WTC11 (cell line): ENCODE results near the gene SLC24A4. TPM values are rescaled to one million over a fixed set of nuclear protein-coding genes. Genes with fewer than 3 reads are reported as not detected.

Experiments
- ATAC-seq: fragments of 200-7000 bp; cut with Tn5 transposase; 2 replicates; pipeline ENCODE4 v1.10.0; 2021; ENCODE audit warnings: mild to moderate bottlenecking, moderate library complexity
- CTCF ChIA-PET: fragments of 300-600 bp; sonication (Branson Sonifier 250); formaldehyde crosslinking; loops from one replicate; lab custom pipeline; 2021; ENCODE audit warnings: antibody characterized with exemption; lab: Charles Lee
- POLR2A ChIA-PET: fragments of 350-600 bp; sonication (Branson Sonifier 250); formaldehyde crosslinking; loops from one replicate; lab custom pipeline; 2021; ENCODE audit warnings: antibody characterized with exemption; lab: Charles Lee
- DNase-seq: peaks from one replicate; pipeline ENCODE4 v3.0.0; 2021; ENCODE audit warnings: low spot score
- H3K27ac Mint-ChIP-seq: 2 replicates; pipeline ENCODE4 v1.8.0; 2021; ENCODE audit warnings: mixed read lengths
- H3K27me3 Mint-ChIP-seq: 2 replicates; pipeline ENCODE4 v1.8.0; 2021; ENCODE audit warnings: low read depth, mild to moderate bottlenecking, moderate library complexity, mixed read lengths
- H3K36me3 Mint-ChIP-seq: 2 replicates; pipeline ENCODE4 v1.8.0; 2021; ENCODE audit warnings: mixed read lengths
- H3K4me1 Mint-ChIP-seq: 2 replicates; pipeline ENCODE4 v1.8.0; 2022; ENCODE audit warnings: mixed read lengths
- H3K4me3 Mint-ChIP-seq: 2 replicates; pipeline ENCODE4 v1.8.0; 2021; ENCODE audit warnings: mild to moderate bottlenecking, moderate library complexity, mixed read lengths
- H3K9me3 Mint-ChIP-seq: 2 replicates; pipeline ENCODE4 v1.8.0; 2021; ENCODE audit warnings: mixed read lengths
- CREB1 ChIP-seq: sonication (generic); formaldehyde crosslinking; IDR thresholded peaks from 2 replicates; pipeline ENCODE4 v1.8.0; 2023; ENCODE audit warnings: mild to moderate bottlenecking, missing genetic modification reagents
- FOXJ3 ChIP-seq: sonication (generic); formaldehyde crosslinking; IDR thresholded peaks from 2 replicates; pipeline ENCODE4 v1.9.0; 2021; ENCODE audit warnings: missing genetic modification reagents, mild to moderate bottlenecking, borderline replicate concordance
- FOXK1 ChIP-seq: sonication (generic); formaldehyde crosslinking; IDR thresholded peaks from 2 replicates; pipeline ENCODE4 v1.8.0; 2022; ENCODE audit warnings: mild to moderate bottlenecking, moderate library complexity, missing genetic modification reagents
- KAT7 ChIP-seq: sonication (generic); formaldehyde crosslinking; IDR thresholded peaks from 2 replicates; pipeline ENCODE4 v1.8.1; 2023; ENCODE audit warnings: missing genetic modification reagents, mild to moderate bottlenecking, borderline replicate concordance
- MXD4 ChIP-seq: fragments of 250-450 bp; sonication (Bioruptor Pico); IDR thresholded peaks from 2 replicates; pipeline ENCODE4 v1.8.0; 2021; ENCODE audit warnings: mild to moderate bottlenecking, moderate library complexity, borderline replicate concordance
- NFATC4 ChIP-seq: fragments of 250-450 bp; sonication (Bioruptor Pico); IDR thresholded peaks from 2 replicates; pipeline ENCODE4 v1.9.0; 2021; ENCODE audit warnings: mild to moderate bottlenecking
- NR1H2 ChIP-seq: sonication (generic); formaldehyde crosslinking; IDR thresholded peaks from 2 replicates; pipeline ENCODE4 v1.9.0; 2021; ENCODE audit warnings: mild to moderate bottlenecking, moderate library complexity, missing genetic modification reagents
- RELA ChIP-seq: sonication (generic); formaldehyde crosslinking; IDR thresholded peaks from 2 replicates; pipeline ENCODE4 v1.8.1; 2022; ENCODE audit warnings: missing genetic modification reagents, mild to moderate bottlenecking, borderline replicate concordance
- SMAD4 ChIP-seq: sonication (generic); formaldehyde crosslinking; IDR thresholded peaks from 2 replicates; pipeline ENCODE4 v1.8.0; 2022; ENCODE audit warnings: mild to moderate bottlenecking, missing genetic modification reagents
- SP1 ChIP-seq: sonication (generic); formaldehyde crosslinking; conservative IDR thresholded peaks from 2 replicates; pipeline ENCODE4 v1.8.1; 2022; ENCODE audit warnings: missing genetic modification reagents
- TEAD1 ChIP-seq: sonication (generic); formaldehyde crosslinking; IDR thresholded peaks from 2 replicates; pipeline ENCODE4 v1.8.0; 2022; ENCODE audit warnings: mild to moderate bottlenecking, missing genetic modification reagents
- TP53 ChIP-seq: sonication (generic); formaldehyde crosslinking; IDR thresholded peaks from 2 replicates; pipeline ENCODE4 v1.8.1; 2023; ENCODE audit warnings: mild to moderate bottlenecking, missing genetic modification reagents
- ZBTB21 ChIP-seq: sonication (generic); formaldehyde crosslinking; IDR thresholded peaks from 2 replicates; pipeline ENCODE4 v1.8.1; 2023; ENCODE audit warnings: mild to moderate bottlenecking, missing genetic modification reagents, borderline replicate concordance
- ZNF317 ChIP-seq: sonication (generic); formaldehyde crosslinking; IDR thresholded peaks from 2 replicates; pipeline ENCODE4 v1.8.1; 2023; ENCODE audit warnings: low read depth, mild to moderate bottlenecking, moderate library complexity, missing genetic modification reagents, borderline replicate concordance
- total RNA-seq: library from RNA; stranded (reverse); gene quantifications from 3 replicates; pipeline ENCODE4 v1.2.3, GENCODE V29; 2021
- TF ChIP-seq, protein P1 (sequence below): sonication (generic); formaldehyde crosslinking; IDR thresholded peaks from 2 replicates; pipeline ENCODE4 v1.8.1; 2023; ENCODE audit warnings: mild to moderate bottlenecking, moderate library complexity, missing genetic modification reagents
- TF ChIP-seq, protein P2 (sequence below): sonication (generic); formaldehyde crosslinking; IDR thresholded peaks from 2 replicates; pipeline ENCODE4 v1.8.1; 2022; ENCODE audit warnings: mild to moderate bottlenecking, moderate library complexity, missing genetic modification reagents
- TF ChIP-seq, protein P3 (sequence below): fragments of 250-450 bp; sonication (Bioruptor Pico); IDR thresholded peaks from 2 replicates; pipeline ENCODE4 v1.9.0; 2021; ENCODE audit warnings: mild to moderate bottlenecking
- TF ChIP-seq, protein P4 (sequence below): fragments of 250-450 bp; sonication (Bioruptor Pico); IDR thresholded peaks from 2 replicates; pipeline ENCODE4 v1.9.0; 2021; ENCODE audit warnings: moderate library complexity, mild to moderate bottlenecking, inconsistent platforms, borderline replicate concordance
- TF ChIP-seq, protein P5 (sequence below): sonication (generic); formaldehyde crosslinking; IDR thresholded peaks from 2 replicates; pipeline ENCODE4 v1.8.0; 2022; ENCODE audit warnings: mild to moderate bottlenecking, missing genetic modification reagents
- TF ChIP-seq, protein P6 (sequence below): fragments of 250-450 bp; sonication (Bioruptor Pico); IDR thresholded peaks from 2 replicates; pipeline ENCODE4 v1.8.0; 2021; ENCODE audit warnings: mild to moderate bottlenecking
- TF ChIP-seq, protein P7 (sequence below): sonication (generic); formaldehyde crosslinking; IDR thresholded peaks from 2 replicates; pipeline ENCODE4 v1.8.0; 2022; ENCODE audit warnings: missing genetic modification reagents
- TF ChIP-seq, protein P8 (sequence below): sonication (generic); formaldehyde crosslinking; conservative IDR thresholded peaks from 2 replicates; pipeline ENCODE4 v1.8.1; 2022; ENCODE audit warnings: mild to moderate bottlenecking, missing genetic modification reagents

The SLC24A4 gene
- total RNA-seq, 1 experiment from 2014 or later: 0.90 TPM

DNA sequence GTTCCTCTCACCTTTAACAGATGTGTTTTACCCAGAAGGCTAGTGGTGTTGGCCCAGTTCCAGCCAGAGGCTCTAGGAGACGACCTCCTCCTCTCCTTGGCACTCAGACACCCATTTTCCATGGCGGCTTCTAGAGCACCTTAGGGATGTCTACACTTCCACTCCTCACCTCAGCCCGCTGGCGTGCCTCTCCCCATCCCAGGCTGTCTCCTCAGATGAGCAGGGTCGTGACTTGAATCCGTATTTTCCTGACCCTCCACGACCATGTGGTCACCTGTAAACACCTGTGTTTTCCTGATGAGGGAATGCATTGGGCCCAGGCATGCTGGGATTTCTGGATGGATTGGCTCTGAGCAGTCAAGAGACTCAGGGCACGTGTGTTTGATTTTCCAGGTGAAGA, 168.8 kb downstream of the SLC24A4 start (continued):
- TF ChIP-seq, protein P1, sequence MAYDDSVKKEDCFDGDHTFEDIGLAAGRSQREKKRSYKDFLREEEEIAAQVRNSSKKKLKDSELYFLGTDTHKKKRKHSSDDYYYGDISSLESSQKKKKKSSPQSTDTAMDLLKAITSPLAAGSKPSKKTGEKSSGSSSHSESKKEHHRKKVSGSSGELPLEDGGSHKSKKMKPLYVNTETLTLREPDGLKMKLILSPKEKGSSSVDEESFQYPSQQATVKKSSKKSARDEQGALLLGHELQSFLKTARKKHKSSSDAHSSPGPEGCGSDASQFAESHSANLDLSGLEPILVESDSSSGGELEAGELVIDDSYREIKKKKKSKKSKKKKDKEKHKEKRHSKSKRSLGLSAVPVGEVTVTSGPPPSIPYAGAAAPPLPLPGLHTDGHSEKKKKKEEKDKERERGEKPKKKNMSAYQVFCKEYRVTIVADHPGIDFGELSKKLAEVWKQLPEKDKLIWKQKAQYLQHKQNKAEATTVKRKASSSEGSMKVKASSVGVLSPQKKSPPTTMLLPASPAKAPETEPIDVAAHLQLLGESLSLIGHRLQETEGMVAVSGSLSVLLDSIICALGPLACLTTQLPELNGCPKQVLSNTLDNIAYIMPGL (CRISPR knock-in tag): no peak
- TF ChIP-seq, protein P2, sequence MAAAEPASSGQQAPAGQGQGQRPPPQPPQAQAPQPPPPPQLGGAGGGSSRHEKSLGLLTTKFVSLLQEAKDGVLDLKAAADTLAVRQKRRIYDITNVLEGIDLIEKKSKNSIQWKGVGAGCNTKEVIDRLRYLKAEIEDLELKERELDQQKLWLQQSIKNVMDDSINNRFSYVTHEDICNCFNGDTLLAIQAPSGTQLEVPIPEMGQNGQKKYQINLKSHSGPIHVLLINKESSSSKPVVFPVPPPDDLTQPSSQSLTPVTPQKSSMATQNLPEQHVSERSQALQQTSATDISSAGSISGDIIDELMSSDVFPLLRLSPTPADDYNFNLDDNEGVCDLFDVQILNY (CRISPR knock-in tag): no peak
- TF ChIP-seq SMAD4 (CRISPR knock-in tag): no peak
- no peak for TF ChIP-seq SP1

DNA sequence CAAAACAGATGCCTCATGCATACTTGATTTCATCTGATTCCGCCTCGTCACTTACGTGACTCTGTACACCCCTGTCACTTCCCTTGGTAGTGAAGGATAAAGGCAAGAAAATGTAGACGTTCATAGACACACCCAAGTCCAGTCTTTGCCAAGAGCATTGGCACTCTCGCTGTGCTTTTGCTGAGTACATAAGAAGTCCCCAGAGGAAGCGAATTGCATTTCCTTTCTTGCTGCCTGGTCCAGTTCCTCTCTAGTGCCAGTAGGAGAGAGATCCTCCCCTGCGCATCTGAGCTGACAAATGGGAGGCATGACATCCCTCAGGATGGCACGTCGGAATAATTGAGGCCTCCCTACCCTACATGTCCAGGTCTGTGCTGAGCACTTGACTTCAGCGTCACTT, 169.3 kb downstream of the SLC24A4 start:
- ChIA-PET CTCF (no interaction called here), POLR2A (no interaction called here)
- Mint-ChIP-seq H3K4me3 (no peak overlapping the region), H3K27ac (no peak overlapping the region), H3K4me1 (peaks cover 11% of the 10 kb centered on the region), H3K27me3 (no peaks in the 10 kb centered on the region; the same call in 1 of the 2 replicates), H3K36me3 (no peaks in the 10 kb centered on the region), H3K9me3 (no peaks in the 10 kb centered on the region)
- no peak for TF ChIP-seq KAT7 (CRISPR knock-in tag)
- no peak for TF ChIP-seq CREB1 (CRISPR knock-in tag)
- no peak for TF ChIP-seq TP53 (CRISPR knock-in tag)
- no peak for TF ChIP-seq ZNF317 (CRISPR knock-in tag)
- TF ChIP-seq MXD4 (CRISPR knock-in tag): no peak
- no peak for TF ChIP-seq FOXJ3 (CRISPR knock-in tag)
- no peak for TF ChIP-seq RELA
- no peak for TF ChIP-seq ZBTB21
- TF ChIP-seq, protein P3, sequence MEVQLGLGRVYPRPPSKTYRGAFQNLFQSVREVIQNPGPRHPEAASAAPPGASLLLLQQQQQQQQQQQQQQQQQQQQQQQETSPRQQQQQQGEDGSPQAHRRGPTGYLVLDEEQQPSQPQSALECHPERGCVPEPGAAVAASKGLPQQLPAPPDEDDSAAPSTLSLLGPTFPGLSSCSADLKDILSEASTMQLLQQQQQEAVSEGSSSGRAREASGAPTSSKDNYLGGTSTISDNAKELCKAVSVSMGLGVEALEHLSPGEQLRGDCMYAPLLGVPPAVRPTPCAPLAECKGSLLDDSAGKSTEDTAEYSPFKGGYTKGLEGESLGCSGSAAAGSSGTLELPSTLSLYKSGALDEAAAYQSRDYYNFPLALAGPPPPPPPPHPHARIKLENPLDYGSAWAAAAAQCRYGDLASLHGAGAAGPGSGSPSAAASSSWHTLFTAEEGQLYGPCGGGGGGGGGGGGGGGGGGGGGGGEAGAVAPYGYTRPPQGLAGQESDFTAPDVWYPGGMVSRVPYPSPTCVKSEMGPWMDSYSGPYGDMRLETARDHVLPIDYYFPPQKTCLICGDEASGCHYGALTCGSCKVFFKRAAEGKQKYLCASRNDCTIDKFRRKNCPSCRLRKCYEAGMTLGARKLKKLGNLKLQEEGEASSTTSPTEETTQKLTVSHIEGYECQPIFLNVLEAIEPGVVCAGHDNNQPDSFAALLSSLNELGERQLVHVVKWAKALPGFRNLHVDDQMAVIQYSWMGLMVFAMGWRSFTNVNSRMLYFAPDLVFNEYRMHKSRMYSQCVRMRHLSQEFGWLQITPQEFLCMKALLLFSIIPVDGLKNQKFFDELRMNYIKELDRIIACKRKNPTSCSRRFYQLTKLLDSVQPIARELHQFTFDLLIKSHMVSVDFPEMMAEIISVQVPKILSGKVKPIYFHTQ (CRISPR knock-in tag): no peak
- TF ChIP-seq NR1H2: no peak
- TF ChIP-seq TEAD1 (CRISPR knock-in tag): no peak
- TF ChIP-seq, protein P4, sequence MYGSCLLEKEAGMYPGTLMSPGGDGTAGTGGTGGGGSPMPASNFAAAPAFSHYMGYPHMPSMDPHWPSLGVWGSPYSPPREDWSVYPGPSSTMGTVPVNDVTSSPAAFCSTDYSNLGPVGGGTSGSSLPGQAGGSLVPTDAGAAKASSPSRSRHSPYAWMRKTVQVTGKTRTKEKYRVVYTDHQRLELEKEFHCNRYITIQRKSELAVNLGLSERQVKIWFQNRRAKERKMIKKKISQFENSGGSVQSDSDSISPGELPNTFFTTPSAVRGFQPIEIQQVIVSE (CRISPR knock-in tag): no peak
- TF ChIP-seq NFATC4 (CRISPR knock-in tag): no peak
- TF ChIP-seq, protein P5, sequence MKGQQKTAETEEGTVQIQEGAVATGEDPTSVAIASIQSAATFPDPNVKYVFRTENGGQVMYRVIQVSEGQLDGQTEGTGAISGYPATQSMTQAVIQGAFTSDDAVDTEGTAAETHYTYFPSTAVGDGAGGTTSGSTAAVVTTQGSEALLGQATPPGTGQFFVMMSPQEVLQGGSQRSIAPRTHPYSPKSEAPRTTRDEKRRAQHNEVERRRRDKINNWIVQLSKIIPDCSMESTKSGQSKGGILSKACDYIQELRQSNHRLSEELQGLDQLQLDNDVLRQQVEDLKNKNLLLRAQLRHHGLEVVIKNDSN (CRISPR knock-in tag): no peak
- TF ChIP-seq, protein P6, sequence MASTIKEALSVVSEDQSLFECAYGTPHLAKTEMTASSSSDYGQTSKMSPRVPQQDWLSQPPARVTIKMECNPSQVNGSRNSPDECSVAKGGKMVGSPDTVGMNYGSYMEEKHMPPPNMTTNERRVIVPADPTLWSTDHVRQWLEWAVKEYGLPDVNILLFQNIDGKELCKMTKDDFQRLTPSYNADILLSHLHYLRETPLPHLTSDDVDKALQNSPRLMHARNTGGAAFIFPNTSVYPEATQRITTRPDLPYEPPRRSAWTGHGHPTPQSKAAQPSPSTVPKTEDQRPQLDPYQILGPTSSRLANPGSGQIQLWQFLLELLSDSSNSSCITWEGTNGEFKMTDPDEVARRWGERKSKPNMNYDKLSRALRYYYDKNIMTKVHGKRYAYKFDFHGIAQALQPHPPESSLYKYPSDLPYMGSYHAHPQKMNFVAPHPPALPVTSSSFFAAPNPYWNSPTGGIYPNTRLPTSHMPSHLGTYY: no peak
- TF ChIP-seq, protein P7, sequence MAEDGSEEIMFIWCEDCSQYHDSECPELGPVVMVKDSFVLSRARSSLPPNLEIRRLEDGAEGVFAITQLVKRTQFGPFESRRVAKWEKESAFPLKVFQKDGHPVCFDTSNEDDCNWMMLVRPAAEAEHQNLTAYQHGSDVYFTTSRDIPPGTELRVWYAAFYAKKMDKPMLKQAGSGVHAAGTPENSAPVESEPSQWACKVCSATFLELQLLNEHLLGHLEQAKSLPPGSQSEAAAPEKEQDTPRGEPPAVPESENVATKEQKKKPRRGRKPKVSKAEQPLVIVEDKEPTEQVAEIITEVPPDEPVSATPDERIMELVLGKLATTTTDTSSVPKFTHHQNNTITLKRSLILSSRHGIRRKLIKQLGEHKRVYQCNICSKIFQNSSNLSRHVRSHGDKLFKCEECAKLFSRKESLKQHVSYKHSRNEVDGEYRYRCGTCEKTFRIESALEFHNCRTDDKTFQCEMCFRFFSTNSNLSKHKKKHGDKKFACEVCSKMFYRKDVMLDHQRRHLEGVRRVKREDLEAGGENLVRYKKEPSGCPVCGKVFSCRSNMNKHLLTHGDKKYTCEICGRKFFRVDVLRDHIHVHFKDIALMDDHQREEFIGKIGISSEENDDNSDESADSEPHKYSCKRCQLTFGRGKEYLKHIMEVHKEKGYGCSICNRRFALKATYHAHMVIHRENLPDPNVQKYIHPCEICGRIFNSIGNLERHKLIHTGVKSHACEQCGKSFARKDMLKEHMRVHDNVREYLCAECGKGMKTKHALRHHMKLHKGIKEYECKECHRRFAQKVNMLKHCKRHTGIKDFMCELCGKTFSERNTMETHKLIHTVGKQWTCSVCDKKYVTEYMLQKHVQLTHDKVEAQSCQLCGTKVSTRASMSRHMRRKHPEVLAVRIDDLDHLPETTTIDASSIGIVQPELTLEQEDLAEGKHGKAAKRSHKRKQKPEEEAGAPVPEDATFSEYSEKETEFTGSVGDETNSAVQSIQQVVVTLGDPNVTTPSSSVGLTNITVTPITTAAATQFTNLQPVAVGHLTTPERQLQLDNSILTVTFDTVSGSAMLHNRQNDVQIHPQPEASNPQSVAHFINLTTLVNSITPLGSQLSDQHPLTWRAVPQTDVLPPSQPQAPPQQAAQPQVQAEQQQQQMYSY: no peak
- no peak for TF ChIP-seq FOXK1 (CRISPR knock-in tag)
- TF ChIP-seq, protein P8, sequence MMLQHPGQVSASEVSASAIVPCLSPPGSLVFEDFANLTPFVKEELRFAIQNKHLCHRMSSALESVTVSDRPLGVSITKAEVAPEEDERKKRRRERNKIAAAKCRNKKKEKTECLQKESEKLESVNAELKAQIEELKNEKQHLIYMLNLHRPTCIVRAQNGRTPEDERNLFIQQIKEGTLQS (CRISPR knock-in tag): no peak
- no peak for ATAC-seq
- no peak for DNase-seq
